Measurements from ENCODE around the gene CGB1. TPM values are rescaled to one million over a fixed set of nuclear protein-coding genes. Genes with fewer than 3 reads are reported as not detected.

Gene CGB1
- total and polyA plus RNA-seq, 2 of the 13 experiments (the other 11 are each of a cell fraction or from before 2014, with no cell fraction given), result not detected

GRCh38 chr19:49085020-49085867 lies 48.5 kb upstream of the CGB1 start, which contains the start of gene SNRNP70 (continued):
- TF ChIP-seq KMT2A (CRISPR knock-in tag; IDR thresholded peaks at IDR 0.05), result peak; percentile 80; the same call in 1 of the 2 replicates
- no peak for TF ChIP-seq TOPORS (CRISPR knock-in tag; IDR thresholded peaks at IDR 0.05)
- peak; percentile 65 for TF ChIP-seq ZNF350 (CRISPR knock-in tag; IDR thresholded peaks at IDR 0.05; ENCODE audit: borderline replicate concordance, low read depth)
- TF ChIP-seq ZNF337 (CRISPR knock-in tag; IDR thresholded peaks at IDR 0.05; ENCODE audit: borderline replicate concordance, low read depth), result no peak
- TF ChIP-seq ZNF569 (CRISPR knock-in tag; IDR thresholded peaks at IDR 0.05; ENCODE audit: borderline replicate concordance), result no peak
- TF ChIP-seq ZBTB37 (CRISPR knock-in tag; IDR thresholded peaks at IDR 0.05), result no peak
- TF ChIP-seq MTA3 (CRISPR knock-in tag; IDR thresholded peaks at IDR 0.05), result no peak
- TF ChIP-seq ZSCAN12 (CRISPR knock-in tag; IDR thresholded peaks at IDR 0.05), result no peak
- TF ChIP-seq ZNF503 (CRISPR knock-in tag; IDR thresholded peaks at IDR 0.05), result peak; percentile 71
- peak; percentile 62; the same call in 1 of the 2 replicates for TF ChIP-seq NCOA2 (CRISPR knock-in tag; IDR thresholded peaks at IDR 0.05)
- no peak for TF ChIP-seq SIN3B (IDR thresholded peaks at IDR 0.05; ENCODE audit: low read length)
- TF ChIP-seq PRDM15 (CRISPR knock-in tag; IDR thresholded peaks at IDR 0.05), result peak; percentile 60; the same call in 1 of the 2 replicates
- no peak for TF ChIP-seq GMEB2 (CRISPR knock-in tag; IDR thresholded peaks at IDR 0.05; ENCODE audit: low read depth)
- no peak for TF ChIP-seq ZNF251 (CRISPR knock-in tag; IDR thresholded peaks at IDR 0.05)
- TF ChIP-seq ISX (CRISPR knock-in tag; conservative IDR thresholded peaks at IDR 0.05), result no peak; the same call in 1 of the 2 replicates
- TF ChIP-seq ERF (CRISPR knock-in tag; IDR thresholded peaks at IDR 0.05), result peak; percentile 77
- TF ChIP-seq KLF16 (CRISPR knock-in tag; IDR thresholded peaks at IDR 0.05), result peak; percentile 70 to 95; a peak in 3 of 4 replicates
- TF ChIP-seq BORCS8-MEF2B (CRISPR knock-in tag; IDR thresholded peaks at IDR 0.05), result peak; percentile 57; the same call in 1 of the 2 replicates
- 0 out of 2 replicates have a peak, but pooled peaks have one; percentile 61 for TF ChIP-seq TP53 (CRISPR knock-in tag; conservative IDR thresholded peaks at IDR 0.05)
- no peak for TF ChIP-seq ZNF841 (CRISPR knock-in tag; IDR thresholded peaks at IDR 0.05; ENCODE audit: borderline replicate concordance)
